ENCODE data around the gene PARP3.
"Not testable (repeated sequence)": the region's sequence is repeated elsewhere in the genome, so short reads cannot be mapped to it uniquely, and the experiment has no call there.

PARP3 gene

GRCh38 chr3:51941798-51942602, at the start of gene PARP3, which contains the start of gene RRP9:
PARP3 (plus strand) TSS chr3:51942363; CDS start chr3:51943356, 993 bp downstream.
RRP9 (minus strand) TSS chr3:51941904; CDS start chr3:51941867, 37 bp downstream.
- peak; percentile 100 for DNase-seq

- DNase-seq, result no peak
These were observed 47.8 kb upstream of the PARP3 start for GRCh38 chr3:51894391-51894790.

DNA sequence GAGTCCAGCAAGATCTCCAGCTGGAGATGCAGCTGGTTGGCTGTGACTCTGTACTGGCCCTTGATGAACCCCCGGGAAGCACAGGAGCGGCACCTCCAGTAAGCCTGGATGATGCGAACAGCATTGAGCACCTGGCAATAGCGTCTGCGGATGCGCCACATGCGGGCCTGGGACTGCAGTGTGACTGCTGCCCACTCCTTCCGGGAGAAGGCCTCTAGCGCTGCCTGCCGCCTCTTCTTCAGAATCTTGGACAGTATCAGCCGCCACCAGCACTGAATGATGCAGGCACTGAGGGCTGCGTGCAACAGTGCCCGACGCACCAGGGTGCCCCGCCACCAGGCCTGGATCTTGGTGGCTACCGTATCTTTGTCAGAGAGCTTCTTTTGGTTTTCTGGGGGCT, 47.2 kb upstream of the PARP3 start:
- no peak for DNase-seq

- DNase-seq, result no peak
These were observed 45.4 kb upstream of the PARP3 start for GRCh38 chr3:51896607-51897305.

GRCh38 chr3:51897391-51897790, 44.8 kb upstream of the PARP3 start:
- no peak for DNase-seq

DNA sequence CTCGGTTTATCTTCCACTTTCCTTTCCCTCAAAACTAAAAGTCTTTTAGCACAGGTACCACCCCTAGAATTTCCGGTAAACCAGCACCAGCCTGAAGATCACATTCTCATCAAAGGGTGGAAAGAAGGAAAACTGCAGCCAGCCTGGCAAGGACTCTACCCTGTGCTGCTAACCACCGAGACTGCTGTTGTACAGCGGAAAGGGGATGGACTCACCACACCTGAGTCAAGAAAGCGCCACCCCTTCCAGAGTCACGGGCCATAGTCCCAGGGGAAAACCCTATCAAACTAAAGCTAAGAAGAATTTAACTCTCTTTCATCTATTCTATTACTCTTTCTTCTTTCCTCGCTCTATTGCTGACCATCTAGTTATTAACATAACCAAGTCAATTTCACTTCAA, 42.1 kb upstream of the PARP3 start:
- not testable (repeated sequence) for DNase-seq

DNA sequence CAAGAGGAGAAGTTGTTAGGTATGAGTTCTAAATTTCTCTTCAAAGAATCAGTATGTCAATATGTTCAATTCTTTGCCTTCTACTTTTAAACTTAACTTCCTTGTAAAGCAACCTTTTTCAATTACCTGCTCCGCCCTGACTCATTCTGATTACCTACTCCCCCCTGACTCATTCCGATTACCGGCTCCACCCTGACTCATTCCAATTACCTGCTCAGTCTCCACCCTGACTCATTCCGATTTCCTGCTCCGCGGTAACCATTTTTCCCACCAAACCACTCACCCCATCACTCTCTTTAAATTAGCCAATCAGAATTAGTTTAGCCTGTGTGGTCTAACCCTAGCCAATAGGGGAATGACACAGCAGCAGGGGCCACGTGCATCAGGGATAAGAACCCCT, 39.8 kb upstream of the PARP3 start:
- DNase-seq, result not testable (repeated sequence)

- no peak for DNase-seq
These were observed 37.9 kb upstream of the PARP3 start for GRCh38 chr3:51904034-51904823.

- no peak for DNase-seq
These were observed 34.1 kb upstream of the PARP3 start for GRCh38 chr3:51908026-51908425.

DNA sequence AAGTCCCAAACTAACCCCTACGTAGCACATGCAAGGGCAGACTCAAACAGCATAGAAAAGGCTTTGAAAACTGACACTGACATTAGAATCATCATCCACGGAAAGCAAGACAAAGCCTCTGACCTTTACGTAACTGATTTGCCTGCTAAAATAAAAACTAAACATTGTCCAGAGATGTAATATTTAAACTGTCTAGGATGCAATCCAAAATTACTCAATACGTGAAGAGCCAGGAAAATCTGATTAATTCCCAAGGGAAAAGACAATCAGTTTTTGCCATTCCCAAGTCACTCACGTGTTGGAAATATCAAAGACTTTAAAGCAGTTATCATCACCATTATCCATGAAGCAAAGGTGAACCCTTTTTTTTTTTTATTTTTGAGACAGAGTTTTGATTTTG, 25.7 kb upstream of the PARP3 start:
- DNase-seq, result no peak

- DNase-seq, result no peak
These were observed 21.0 kb upstream of the PARP3 start for GRCh38 chr3:51921081-51921578.

DNA sequence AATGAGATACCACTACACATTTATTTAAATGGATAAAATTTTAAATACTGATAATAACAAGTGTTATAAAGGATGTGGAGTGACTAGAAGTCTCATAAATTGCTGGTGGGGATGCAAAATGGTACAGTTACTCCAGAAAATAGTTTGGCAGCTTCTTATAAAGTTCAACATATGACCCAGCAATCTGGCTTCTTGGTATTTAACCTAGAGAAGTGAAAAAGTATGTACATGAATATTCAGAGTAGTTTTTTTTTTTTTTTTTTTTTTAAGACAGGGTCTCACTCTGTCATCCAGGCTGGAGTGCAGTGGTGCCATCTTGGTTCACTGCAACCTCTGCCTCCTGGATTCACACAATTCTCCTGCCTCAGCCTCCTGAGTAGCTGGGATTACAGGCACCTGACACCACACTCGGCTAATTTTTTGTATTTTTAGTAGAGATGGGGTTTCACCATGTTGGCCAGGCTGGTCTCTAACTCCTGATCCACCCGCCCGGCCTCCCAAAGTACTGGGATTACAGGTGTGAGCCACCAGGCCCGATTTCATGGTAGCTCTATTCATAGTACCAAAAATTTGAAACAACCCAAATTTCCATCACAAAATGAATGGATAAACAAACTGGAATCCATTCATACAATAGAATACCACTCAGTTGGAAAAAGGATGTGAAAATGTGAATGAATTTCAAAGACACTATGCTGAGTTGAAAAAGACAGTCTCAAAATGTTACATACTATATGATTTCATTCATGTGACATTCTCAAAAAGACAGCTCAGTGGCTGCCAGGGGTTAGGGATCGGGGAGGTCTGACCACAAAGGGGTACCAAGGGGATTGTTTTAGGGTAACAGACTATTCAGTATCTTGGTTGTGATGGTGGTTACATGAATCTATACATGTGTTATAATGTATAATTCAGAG, 14.8 kb upstream of the PARP3 start:
- no peak for DNase-seq

- DNase-seq, result no peak
These were observed 13.7 kb upstream of the PARP3 start for GRCh38 chr3:51928438-51928837.

DNA sequence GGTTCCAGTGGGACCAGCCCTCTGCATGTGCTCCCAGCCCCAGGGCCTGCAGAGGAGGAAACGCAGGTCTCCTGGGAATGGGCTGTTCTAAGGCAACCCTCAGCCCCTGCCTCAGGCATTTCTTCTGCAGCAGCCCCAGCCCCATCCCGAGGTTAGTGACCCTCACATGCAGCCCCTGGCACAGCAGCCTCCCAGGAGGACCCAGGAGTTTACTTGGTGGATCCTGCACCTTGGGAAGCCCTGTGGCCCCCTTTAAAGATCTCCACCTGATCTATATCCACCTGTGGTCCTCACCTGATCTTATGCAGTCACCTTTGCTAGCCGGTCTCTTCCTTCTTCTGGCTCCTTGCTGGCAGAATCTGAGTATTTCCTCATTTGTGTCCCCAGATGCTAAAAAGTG, 13.2 kb upstream of the PARP3 start:
- not testable (repeated sequence) for DNase-seq

DNA sequence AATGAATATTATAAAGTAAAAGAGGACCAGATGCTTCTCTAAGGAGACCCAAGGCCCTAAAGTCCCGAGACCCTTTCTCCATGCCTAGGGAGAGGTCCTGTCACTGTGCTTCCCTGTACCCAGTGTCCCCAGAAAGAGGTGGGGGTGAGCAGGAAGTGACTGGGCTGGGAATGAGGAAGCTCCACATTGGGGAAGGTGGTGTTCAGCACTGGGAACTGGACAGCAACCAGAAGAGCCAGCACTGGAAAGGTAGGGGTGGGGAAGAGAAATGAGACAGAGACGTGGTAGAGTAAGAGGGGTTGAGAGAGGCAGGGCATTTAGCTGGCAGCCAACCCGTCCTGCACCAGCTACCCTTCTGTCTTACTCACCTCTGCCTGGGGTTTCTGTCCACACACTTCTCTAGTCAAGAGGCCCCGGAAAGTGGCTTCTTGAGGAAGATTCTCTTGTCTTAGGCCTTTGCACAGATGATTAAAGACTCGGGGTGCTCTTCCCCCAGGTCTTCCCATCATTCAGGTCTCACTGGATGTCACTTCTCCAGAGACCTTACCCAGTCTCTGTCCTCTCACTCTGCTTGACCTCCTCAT, 12.7 kb upstream of the PARP3 start:
- no peak for DNase-seq

- no peak for DNase-seq
These were observed 11.7 kb upstream of the PARP3 start for GRCh38 chr3:51930439-51930838.

DNA sequence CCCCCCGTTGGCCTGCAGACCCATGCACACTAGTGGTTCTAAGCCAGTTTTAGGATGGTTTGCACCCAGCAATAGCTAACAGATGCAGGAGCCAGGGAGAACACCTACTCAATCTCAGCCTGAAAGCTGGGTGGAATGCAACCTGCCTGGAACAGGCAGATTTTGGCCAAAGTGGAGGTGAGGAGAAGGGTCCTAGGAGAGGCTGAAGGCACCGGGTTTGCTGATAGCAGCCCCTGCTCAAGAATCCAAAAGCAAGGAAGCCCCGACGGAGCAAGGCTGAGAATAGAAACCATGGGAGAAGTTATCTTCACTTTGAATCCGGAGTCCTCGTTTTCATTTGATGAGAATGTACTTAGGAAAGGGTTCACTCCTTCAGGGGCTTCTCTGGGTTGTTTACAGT, 10.4 kb upstream of the PARP3 start:
- DNase-seq, result no peak

- no peak for DNase-seq
These were observed 9.4 kb upstream of the PARP3 start for GRCh38 chr3:51932471-51933370.

GRCh38 chr3:51933471-51934138, 8.6 kb upstream of the PARP3 start:
- DNase-seq, result no peak
